Measurements from ENCODE around the gene ARL2BP. TPM values are rescaled to one million over a fixed set of nuclear protein-coding genes. Genes with fewer than 3 reads are reported as not detected.

ARL2BP gene
- total and polyA plus RNA-seq, 2 of the 13 experiments (the other 11 are each of a cell fraction or from before 2014, with no cell fraction given): 64.3 to 67.6 TPM

DNA sequence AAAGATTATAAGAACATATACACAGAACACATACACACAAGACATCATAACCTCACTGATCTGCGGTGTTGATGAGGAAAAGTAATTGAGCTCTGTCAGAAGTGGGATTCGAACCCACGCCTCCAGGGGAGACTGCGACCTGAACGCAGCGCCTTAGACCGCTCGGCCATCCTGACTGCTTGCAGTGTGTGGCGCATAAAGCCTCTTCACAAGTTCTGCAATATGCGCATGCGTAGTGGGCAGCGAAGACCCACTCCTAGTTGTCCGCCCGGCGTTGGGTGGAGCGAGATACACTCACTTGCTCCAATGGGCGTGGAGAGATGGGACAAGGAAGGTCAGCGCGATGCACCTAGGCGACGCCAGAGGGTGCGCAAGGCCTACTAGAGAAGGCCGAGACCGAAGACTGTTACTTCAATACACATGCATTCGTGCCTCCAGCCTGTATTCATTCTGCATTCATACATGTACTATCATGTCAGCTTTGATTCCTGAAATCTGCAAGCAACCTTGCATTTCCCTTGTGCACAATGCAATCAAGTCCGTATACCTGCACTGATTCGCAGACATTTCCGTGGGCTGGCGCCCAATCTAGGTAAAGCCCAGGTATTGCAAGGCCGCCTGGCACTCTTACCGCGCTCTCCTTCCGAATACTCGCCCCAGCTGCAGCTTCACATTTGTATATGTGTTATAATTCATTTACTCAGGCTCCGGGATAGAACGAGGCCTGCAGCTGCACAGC lies 55.5 kb downstream of the ARL2BP start (continued):
- no peak for TF ChIP-seq SATB2 (CRISPR knock-in tag; IDR thresholded peaks at IDR 0.05)
- TF ChIP-seq RBFOX2 (IDR thresholded peaks at IDR 0.05; ENCODE audit: low read depth, low read length): no peak
- peak; percentile 84; the same call in 1 of the 2 replicates for TF ChIP-seq ZNF558 (CRISPR knock-in tag; IDR thresholded peaks at IDR 0.05; ENCODE audit: borderline replicate concordance)
- 0 out of 2 replicates have a peak, but pooled peaks have one; percentile 26 for TF ChIP-seq TAF1 (CRISPR knock-in tag; IDR thresholded peaks at IDR 0.05)
- peak; percentile 77 for TF ChIP-seq MEIS1 (CRISPR knock-in tag; IDR thresholded peaks at IDR 0.05; ENCODE audit: borderline replicate concordance)
- TF ChIP-seq ZNF451 (CRISPR knock-in tag; IDR thresholded peaks at IDR 0.05): peak; percentile 96
- no peak for TF ChIP-seq SRSF9 (IDR thresholded peaks at IDR 0.05; ENCODE audit: borderline replicate concordance, insufficient read depth, low read depth, low read length, poor library complexity, severe bottlenecking)
- no peak for TF ChIP-seq MED8 (CRISPR knock-in tag; IDR thresholded peaks at IDR 0.05; ENCODE audit: insufficient replicate concordance)
- peak; percentile 95; the same call in 1 of the 2 replicates for TF ChIP-seq CBX5 (CRISPR knock-in tag; IDR thresholded peaks at IDR 0.05; ENCODE audit: borderline replicate concordance)
- TF ChIP-seq ZNF317 (CRISPR knock-in tag; IDR thresholded peaks at IDR 0.05): no peak
- no peak for TF ChIP-seq IKZF4 (CRISPR knock-in tag; IDR thresholded peaks at IDR 0.05; ENCODE audit: borderline replicate concordance, low read depth, not compliant biosample characterization)
- peak; percentile 73; the same call in 1 of the 2 replicates for TF ChIP-seq SP4 (CRISPR knock-in tag; IDR thresholded peaks at IDR 0.05)
- TF ChIP-seq, protein P1, sequence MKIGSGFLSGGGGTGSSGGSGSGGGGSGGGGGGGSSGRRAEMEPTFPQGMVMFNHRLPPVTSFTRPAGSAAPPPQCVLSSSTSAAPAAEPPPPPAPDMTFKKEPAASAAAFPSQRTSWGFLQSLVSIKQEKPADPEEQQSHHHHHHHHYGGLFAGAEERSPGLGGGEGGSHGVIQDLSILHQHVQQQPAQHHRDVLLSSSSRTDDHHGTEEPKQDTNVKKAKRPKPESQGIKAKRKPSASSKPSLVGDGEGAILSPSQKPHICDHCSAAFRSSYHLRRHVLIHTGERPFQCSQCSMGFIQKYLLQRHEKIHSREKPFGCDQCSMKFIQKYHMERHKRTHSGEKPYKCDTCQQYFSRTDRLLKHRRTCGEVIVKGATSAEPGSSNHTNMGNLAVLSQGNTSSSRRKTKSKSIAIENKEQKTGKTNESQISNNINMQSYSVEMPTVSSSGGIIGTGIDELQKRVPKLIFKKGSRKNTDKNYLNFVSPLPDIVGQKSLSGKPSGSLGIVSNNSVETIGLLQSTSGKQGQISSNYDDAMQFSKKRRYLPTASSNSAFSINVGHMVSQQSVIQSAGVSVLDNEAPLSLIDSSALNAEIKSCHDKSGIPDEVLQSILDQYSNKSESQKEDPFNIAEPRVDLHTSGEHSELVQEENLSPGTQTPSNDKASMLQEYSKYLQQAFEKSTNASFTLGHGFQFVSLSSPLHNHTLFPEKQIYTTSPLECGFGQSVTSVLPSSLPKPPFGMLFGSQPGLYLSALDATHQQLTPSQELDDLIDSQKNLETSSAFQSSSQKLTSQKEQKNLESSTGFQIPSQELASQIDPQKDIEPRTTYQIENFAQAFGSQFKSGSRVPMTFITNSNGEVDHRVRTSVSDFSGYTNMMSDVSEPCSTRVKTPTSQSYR (CRISPR knock-in tag; IDR thresholded peaks at IDR 0.05; ENCODE audit: borderline replicate concordance): no peak
- peak; percentile 96; the same call in 1 of the 2 replicates for TF ChIP-seq ZNF772 (CRISPR knock-in tag; IDR thresholded peaks at IDR 0.05)
- TF ChIP-seq EED (CRISPR knock-in tag; IDR thresholded peaks at IDR 0.05): peak; percentile 95
- peak; percentile 71; the same call in 1 of the 2 replicates for TF ChIP-seq RFX5 (IDR thresholded peaks at IDR 0.05; ENCODE audit: low read depth, low read length)
- no peak for TF ChIP-seq GZF1 (CRISPR knock-in tag; IDR thresholded peaks at IDR 0.05)
- TF ChIP-seq KAT7 (CRISPR knock-in tag; IDR thresholded peaks at IDR 0.05; ENCODE audit: borderline replicate concordance): no peak; the same call in 1 of the 2 replicates
- TF ChIP-seq ZBTB1 (CRISPR knock-in tag; IDR thresholded peaks at IDR 0.05; ENCODE audit: borderline replicate concordance): no peak
- no peak for TF ChIP-seq TFDP1 (CRISPR knock-in tag; IDR thresholded peaks at IDR 0.05; ENCODE audit: borderline replicate concordance)
- peak; percentile 80; the same call in 1 of the 2 replicates for TF ChIP-seq SRY (CRISPR knock-in tag; IDR thresholded peaks at IDR 0.05)
- TF ChIP-seq ZNF512 (CRISPR knock-in tag; IDR thresholded peaks at IDR 0.05): no peak
- TF ChIP-seq, protein P2, sequence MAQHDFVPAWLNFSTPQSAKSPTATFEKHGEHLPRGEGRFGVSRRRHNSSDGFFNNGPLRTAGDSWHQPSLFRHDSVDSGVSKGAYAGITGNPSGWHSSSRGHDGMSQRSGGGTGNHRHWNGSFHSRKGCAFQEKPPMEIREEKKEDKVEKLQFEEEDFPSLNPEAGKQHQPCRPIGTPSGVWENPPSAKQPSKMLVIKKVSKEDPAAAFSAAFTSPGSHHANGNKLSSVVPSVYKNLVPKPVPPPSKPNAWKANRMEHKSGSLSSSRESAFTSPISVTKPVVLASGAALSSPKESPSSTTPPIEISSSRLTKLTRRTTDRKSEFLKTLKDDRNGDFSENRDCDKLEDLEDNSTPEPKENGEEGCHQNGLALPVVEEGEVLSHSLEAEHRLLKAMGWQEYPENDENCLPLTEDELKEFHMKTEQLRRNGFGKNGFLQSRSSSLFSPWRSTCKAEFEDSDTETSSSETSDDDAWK (CRISPR knock-in tag; IDR thresholded peaks at IDR 0.05): no peak
